GM19452 (cell line): ENCODE results near the gene UCK1.
A peak's percentile ranks its signal among the peaks of the same experiment; 100 is the strongest.
"Not testable (repeated sequence)": the region's sequence is repeated elsewhere in the genome, so short reads cannot be mapped to it uniquely, and the experiment has no call there.

Experiments used
- ATAC-seq: cut with Tn5 transposase; IDR thresholded peaks from one replicate; pipeline ENCODE4 v1.9.1; 2021; ENCODE audit not compliant: unreplicated experiment

Gene UCK1

DNA sequence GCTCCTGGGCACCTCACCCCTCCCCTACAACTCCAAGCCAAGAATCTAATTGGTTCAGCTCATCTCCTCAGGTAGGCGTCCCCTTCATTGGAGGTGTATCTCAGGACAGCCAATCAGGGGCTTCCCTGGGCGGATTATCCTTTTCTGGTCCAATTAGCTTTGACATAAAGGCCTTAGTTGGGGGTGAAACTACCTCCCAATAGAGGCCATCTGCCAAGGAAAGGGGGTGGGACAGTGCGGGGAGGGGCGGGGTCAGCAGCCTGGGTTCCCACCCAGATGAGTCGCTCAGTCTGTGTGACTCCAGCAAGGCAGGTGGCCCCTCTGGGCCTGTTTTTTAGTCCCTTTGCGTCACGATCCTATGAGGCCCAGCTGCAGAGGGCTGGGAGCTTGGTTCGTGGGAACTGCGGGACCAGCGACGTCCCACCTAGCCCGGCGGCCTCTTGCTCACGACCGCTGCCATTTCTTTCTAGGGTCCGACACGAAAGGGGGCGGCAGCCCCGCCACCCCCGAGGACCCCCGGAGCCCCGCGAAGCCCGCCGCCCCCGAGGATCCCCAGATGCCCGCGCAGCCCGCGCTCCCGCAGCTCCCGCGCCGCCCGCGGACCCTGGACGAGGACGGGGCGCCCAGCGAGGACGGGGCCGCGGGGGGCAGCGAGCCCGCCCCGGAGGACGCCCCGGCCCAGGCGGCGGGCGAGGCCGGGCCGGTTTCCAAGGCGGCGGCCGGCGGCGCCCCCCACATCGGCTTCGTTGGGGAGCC is 23.2 kb upstream of the UCK1 start:
- ATAC-seq, result no peak

- ATAC-seq, result no peak
Measured at GRCh38 chr9:131552030-131552429, 21.0 kb upstream of the UCK1 start.

GRCh38 chr9:131550465-131550864 is 19.4 kb upstream of the UCK1 start:
- ATAC-seq, result not testable (repeated sequence)

DNA sequence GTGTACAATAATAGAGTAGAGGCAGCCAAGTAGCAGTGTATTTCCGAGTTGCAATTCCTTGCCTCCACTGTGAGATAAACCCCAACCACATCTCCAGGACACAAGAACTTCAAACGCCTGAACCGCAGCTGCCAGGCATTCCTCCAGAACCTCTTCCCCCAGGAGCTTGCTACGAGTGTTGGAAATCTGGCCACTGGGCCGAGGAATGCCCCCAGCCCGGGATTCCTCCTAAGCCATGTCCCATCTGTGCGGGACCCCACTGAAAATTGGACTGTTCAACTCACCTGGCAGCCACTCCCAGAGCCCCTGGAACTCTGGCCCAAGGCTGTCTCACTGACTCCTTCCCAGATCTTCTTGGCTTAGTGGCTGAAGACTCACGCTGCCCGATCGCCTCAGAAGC is 18.1 kb upstream of the UCK1 start:
- not testable (repeated sequence) for ATAC-seq

- ATAC-seq, result no peak
Measured at GRCh38 chr9:131546336-131547084, 15.4 kb upstream of the UCK1 start.

- no peak for ATAC-seq
Measured at GRCh38 chr9:131545786-131546335, 14.8 kb upstream of the UCK1 start.

DNA sequence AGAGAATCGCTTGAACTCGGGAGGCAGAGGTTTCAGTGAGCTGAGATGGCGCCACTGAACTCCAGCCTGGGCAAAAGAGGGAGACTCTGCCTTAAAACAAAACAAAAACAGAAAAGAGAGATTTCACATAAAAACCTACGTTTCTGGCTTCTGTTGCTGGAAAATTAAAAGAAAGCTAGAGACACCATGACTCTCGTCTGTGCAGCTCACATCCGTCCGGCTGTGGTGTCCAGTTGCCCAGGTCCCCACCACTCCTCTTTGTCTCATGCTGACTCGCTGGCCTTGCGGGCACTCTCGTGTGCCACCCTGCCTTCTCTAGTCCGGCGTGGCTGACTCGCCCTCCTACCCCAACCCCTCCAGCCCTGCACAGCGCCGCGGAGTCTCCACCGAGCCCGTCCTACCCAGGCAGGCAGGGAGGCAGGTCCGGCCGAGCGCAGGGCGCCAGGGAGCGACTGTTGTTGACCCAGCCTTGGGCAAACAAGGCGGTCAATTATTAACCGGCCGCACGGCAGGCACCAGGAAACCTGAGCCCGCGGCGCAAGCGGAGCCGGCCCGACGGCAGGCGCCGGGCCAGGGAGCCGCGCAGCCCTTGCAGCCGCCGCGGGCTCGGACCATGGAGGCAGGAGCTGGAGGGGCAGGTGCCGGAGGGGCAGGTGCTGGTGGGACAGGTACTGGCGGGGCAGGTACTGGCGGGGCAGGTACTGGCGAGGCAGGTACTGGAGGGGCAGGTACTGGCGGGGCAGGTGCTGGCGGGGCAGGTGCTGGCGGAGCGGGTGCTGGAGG is 14.1 kb upstream of the UCK1 start, which contains the start of gene PRRT1B:
Gene PRRT1B (plus strand): TSS at position 521 of the 783 bp plus-strand sequence. CDS start 93 bp downstream, at position 614.
- no peak for ATAC-seq

DNA sequence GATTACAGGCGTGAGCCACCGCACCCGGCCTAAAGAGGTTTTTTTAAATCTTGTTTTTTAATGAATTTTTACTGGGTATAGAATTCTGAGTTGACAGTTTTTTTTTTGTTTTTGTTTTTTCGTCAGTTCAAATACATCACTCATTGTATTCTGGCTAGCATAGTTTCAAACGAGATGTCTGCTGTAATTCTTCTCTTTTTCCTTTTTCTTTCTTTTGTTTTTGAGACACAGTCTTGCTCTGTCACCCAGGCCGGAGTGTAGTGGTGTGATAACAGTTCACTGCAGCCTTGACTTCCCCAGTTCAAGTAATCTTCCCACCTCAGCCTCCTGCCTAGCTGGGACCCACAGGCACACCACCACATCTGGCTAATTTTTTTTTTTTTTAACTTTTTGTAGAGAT is 12.1 kb upstream of the UCK1 start:
- ATAC-seq, result no peak

DNA sequence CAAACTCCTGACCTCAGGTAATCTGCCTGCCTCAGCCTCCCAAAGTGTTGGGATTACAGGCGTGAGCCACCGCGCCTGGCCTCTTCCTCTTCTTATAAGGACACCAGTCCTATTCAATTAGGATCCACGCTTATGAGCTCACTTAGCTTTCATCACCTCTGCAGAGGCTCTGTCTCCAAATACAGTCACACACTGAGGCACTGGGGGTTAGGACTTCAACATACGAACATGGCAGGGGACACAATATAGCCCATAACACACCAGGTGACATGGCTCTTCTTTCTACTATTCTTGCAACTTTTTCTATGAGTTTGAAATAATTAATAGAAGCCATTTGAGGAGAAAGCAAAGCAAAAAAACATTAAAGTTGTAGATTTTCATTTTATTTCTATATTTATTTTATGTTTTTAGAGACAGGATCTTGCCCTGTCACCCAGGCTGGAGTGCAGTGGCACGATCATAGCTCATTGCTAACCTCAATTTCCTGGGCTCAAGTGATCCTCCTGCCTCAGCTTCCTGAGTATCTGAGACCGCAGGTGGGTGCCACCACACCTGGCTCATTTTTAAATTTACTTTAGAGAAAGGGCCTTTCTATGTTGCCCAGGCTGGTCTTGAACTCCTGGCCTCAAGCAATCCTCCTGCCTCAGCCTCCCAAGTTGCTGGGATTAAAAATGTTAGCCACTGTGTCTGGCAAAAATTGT is 8.3 kb upstream of the UCK1 start:
- ATAC-seq, result no peak

DNA sequence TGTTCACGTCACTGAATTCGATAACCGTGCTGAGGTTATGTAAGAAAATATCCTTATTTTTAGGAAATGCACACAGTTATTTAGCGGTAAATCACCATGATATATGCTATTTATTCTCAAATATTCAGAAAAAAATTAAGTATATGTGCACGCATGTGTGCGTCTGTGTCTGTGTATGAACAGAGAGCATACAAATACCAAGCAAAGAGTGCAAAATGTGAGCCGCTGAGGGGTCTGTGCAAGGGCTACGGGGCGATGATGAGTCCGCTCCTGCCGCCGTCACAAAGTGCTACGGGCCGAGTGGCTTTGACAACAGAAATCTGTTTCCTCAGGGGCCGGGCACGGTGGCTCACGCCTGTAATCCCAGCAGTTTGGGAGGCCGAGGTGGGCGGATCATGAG is 6.9 kb upstream of the UCK1 start:
- no peak for ATAC-seq

DNA sequence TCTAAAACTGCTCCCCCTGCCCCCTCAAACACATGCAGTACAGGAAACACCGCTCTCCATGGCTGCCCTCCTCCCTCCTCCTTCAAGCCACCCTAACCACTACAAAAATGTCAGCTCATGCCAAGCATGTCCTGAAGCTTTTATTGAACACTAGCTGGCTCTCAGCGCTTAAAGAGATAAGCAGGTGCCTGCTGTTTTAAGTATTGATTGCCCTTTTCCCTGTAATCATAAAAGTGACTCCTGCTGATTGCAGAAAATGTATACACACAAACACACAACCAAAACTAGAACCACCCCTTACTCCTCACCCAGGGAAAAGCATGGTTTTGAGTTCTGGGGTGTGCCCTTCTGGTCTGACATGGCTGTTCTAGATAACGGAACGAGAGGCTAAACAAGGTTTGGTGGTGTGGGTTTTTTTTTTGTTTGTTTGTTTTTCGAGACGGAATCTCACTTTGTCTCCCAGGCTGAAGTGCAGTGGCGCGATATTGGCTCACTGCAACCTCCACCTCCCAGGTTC is 3.7 kb upstream of the UCK1 start:
- ATAC-seq, result no peak

GRCh38 chr9:131530546-131530919 is 530 bp downstream of the UCK1 start:
- ATAC-seq, result peak; percentile 17

- ATAC-seq, result no peak
Measured at GRCh38 chr9:131529597-131530545, 1.2 kb downstream of the UCK1 start.

GRCh38 chr9:131528886-131529505 is 2.1 kb downstream of the UCK1 start:
- ATAC-seq, result no peak

DNA sequence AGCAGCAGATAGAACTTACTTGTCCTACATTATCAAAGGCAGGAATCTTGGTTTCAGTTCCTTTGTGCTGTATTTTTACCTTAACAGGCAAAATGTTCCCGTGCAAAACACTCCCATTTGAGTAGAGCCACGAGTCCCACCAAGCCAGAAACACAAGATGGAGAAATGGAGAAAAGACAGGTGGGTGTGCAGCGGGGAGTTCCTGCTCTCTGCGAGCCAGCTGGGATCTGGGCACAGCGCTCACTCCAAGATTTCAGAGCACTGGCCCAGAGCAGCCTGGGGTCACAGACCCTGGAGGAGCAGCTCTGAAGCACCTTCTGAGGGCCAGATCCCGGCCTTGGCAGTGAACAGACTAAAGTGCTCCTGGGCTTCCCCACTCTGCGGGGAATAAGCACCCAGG is 2.9 kb downstream of the UCK1 start:
- ATAC-seq, result no peak

- no peak for ATAC-seq
Measured at GRCh38 chr9:131525643-131526565, 5.2 kb downstream of the UCK1 start.

DNA sequence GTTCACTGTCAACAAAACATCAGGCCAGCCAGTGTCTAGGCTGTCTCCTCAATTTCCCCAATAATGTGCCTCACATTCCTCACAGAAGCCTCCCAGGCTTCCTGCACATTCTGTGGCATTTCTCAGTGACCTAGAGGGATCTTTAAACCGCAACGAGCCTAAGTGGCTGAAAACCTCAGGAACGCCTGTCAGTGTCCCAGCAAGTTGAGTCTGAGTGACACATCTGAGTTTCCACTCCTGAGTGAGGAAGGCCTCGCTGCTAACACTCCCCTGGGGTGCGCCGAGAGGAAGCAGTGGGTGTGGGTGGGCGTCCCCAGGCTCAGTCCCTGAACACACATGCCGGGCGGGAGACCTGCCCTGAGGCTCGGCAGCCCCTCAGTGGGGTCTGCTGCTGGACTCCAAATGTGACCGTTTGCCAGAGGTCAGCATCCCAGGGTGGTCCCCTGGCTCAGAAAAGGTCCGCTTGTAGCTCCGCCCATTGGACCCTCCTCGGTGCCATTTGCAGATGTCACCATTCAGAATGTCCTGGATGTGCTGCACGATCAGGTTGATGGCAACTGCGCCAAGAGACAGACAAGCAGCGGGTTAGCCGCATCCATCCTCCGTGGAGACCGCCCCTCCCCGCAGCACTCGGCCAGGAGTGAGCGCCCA is 6.3 kb downstream of the UCK1 start:
- no peak for ATAC-seq
